Glomerular visceral epithelial cell (primary cell): ENCODE results near the gene ZSCAN10.
"Not testable (repeated sequence)": the region's sequence is repeated elsewhere in the genome, so short reads cannot be mapped to it uniquely, and the experiment has no call there.

Source experiments
- DNase-seq: peaks from one replicate; pipeline ENCODE4 v3.0.0-alpha.2; 2016; ENCODE audit errors: extremely low spot score

The ZSCAN10 gene

GRCh38 chr16:3085868-3086595 lies 13.1 kb downstream of the ZSCAN10 start:
- DNase-seq: no peak

DNA sequence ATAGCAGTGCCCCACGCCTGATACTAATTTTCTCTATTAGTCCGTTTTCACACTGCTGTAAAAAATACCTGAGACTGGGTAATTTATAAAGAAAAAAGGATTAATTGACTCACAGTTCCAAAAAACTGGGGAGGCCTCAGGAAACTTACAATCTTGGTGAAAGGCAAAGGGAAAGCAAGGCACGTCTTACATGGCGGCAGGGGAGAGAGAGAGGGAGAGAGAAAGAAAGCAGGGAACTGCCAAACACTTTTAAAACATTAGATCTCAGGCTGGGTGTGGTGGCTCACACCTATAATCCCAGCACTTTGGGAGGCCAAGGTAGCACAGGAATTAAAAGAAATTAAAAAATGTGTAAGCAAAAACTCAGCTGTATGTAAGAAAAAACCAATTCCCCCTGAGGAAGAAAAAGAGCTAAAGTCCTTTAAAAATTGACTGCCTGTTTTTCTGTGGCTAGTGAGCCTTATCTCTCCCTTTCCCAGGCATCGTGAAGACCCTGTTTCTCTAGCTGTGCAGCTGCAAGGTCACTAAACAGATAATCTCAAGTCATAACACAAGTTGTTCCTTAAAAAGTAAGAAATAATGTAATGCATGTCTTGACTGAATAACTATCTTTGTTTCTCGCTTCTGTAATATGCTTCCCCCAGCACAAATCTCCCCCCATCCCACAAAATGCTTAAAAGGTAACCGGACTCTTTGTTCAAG lies 14.0 kb downstream of the ZSCAN10 start:
- no peak for DNase-seq

GRCh38 chr16:3084491-3084890 lies 14.6 kb downstream of the ZSCAN10 start:
- no peak for DNase-seq

GRCh38 chr16:3083408-3083807 lies 15.7 kb downstream of the ZSCAN10 start:
- DNase-seq: not testable (repeated sequence)

DNA sequence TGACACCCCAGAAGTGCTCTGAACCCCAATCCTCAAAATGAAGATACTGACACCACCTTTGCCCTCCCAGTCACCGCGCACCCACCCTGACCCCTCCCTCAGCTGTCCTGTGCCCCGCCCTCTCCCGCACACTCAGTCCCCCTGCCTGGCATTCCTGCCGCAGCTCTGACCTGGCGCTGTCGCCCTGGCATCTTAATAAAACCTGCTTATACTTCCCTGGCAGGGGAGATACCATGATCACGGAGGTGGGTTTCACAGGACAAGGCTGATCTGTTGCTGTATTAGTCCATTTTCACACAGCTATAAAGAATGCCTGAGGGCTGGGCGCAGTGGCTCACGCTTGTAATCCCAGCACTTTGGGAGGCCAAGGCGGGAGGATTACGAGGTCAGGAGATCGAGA lies 17.1 kb downstream of the ZSCAN10 start:
- not testable (repeated sequence) for DNase-seq

DNA sequence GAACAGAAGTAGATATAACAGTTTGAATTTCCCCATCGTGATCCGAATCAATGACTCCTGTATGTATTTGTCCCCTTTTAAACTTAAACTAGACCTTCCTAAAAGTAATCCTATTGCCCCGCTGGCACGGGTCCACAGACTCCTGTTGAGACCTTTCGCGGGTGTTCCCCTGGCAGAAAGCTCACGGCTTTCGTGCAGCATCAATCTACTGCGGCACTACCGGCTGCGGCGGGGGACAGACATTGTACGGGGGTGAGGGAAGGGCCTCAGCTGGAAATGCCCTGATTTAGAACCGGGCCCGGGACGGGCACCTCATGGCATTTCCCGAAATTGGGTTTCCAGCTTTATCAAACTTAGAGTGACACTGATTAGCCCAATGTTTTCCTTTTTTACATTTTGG lies 19.1 kb downstream of the ZSCAN10 start:
- no peak for DNase-seq

- DNase-seq: no peak
Measured at GRCh38 chr16:3076577-3076976, 22.5 kb downstream of the ZSCAN10 start.

DNA sequence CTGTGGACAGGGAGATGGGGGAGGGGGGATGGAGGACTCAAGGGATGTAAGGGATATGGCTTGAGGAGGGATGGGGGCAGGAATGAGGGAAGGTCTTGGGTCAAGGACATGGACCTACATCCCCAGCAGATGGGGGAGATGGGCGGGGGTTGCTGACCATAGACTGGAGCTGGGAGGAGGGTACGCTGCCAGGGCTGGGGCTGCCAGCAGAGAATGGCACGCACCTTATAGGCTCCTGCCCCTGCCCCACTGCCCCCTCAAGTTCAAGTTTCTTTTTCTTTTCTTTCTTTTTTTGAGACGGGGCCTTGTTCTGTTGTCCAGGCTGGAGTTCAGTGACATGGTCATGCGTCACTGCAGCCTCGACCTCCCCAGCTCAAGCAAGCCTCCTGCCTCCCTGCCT lies 23.1 kb downstream of the ZSCAN10 start:
- DNase-seq: not testable (repeated sequence)

- DNase-seq: no peak
Measured at GRCh38 chr16:3075523-3075915, 23.6 kb downstream of the ZSCAN10 start.

DNA sequence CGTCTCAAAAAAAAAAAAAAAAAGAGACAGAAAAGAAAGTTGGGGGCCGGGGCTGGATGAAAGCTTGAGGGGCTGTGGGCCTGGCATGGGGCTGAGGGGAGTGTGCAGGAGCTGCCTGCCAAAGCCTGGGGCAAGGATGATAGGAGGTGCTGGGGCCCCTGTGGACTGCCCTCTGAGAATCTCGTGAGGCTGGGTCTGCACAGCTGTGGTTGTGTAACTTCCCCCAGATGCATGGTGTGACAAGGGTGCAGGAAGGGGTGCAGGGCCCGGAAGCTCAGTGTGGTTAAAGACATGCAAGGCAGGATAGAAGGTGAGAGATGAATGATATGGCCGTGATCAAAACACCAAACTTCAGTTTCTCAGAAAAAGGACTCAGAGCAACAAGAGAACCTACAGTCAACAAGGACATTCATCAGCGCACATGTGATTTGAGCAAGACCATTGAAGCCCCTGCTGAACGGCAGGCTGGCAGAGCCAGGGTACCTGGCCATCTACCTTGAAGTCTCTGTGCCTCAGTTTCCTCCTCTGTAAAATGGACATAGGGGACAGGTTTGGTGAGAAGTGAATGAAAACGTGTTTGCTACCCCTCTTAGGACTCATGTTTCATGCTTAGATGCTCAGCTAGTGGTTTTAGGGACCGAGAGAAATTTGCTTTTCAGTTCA lies 24.1 kb downstream of the ZSCAN10 start:
- no peak for DNase-seq

DNA sequence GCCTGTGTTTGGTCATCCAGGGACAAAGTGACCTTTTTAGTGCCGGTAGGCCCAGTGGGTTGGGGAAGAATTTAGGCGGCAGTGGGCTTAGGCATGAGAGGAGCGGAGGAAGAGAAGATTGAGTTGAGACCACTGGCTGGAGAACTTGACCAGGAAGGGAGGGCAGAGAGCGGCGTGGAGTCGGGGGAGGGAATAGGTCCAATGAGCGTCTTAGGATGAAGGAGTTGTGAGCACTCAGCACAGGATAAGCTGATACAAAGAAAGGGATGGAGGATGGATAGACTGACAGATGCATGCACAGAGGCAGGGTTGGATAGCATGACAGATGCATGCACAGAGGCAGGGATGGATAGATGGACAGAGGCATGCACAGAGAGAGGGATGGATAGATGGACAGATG lies 25.6 kb downstream of the ZSCAN10 start:
- no peak for DNase-seq

GRCh38 chr16:3072576-3073263 lies 26.4 kb downstream of the ZSCAN10 start:
- not testable (repeated sequence) for DNase-seq

GRCh38 chr16:3072148-3072547 lies 26.9 kb downstream of the ZSCAN10 start:
- not testable (repeated sequence) for DNase-seq

DNA sequence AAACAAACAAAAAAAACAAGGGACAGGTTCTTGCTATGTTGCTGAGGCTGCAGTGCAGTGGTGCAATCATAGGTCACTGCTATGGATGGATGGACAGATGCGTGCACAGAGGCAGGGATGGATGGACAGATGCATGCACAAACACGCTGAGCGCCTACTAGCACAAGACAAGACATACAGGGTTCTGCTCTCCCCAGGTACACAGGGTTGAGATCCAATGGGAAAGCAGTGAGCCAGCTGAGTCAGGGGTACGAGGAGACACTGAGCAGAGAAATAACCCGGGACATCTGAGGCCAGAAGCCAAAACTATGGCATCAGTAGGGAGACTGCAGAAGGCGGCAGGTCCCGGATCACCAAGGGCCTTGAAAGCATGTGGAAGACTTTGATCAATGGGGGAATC lies 27.4 kb downstream of the ZSCAN10 start:
- no peak for DNase-seq

DNA sequence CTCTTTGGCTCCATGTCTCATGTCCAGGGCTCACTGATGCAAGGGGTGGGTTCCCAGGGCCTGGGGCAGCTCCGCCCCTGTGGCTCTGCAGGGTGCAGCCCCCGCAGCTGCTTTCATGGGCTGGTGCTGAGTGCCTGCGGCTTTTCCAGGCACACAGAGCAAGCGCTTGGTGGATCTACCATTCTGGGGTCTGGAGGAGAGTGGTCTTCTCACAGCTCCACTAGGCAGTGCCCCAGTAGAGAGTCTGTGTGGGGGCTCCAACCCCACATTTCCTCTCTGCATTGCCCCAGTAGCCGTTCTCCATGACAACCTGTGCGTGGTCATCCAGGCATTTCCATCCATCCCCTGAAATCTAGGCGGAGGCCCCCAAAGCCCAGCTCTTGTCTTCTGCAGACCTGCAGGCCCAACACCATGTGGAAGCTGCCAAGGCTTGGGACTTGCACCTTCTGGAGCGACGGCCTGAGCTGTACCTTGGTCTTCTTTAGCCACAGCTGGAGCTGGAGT lies 28.4 kb downstream of the ZSCAN10 start:
- DNase-seq: no peak

DNA sequence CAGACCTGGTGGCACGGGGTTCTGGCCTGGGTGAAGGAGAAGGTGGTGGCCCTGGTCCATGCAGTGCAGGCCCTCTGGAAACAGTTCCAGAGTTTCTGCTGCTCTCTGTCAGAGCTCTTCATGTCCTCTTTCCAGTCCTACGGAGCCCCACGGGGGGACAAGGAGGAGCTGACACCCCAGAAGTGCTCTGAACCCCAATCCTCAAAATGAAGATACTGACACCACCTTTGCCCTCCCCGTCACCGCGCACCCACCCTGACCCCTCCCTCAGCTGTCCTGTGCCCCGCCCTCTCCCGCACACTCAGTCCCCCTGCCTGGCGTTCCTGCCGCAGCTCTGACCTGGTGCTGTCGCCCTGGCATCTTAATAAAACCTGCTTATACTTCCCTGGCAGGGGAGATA lies 29.9 kb downstream of the ZSCAN10 start:
- DNase-seq: not testable (repeated sequence)

GRCh38 chr16:3068487-3068886 lies 30.6 kb downstream of the ZSCAN10 start:
- DNase-seq: no peak

DNA sequence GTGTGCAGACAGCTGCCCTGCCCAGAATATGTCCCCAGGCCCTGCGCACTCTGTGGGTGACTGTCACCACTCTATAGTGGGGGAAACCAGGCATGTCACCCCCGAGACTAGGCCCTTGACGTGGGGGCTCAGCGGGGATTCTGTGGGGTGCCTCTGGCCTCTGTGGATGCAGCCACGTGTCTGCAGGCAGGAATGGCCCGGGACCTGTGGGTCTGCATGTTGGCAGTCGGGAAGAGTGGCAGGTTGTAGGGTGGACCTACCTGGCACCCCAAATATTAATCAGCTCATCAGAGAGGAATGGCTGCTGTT lies 32.7 kb downstream of the ZSCAN10 start:
- DNase-seq: no peak

GRCh38 chr16:3065742-3066439 lies 33.2 kb downstream of the ZSCAN10 start:
- no peak for DNase-seq

GRCh38 chr16:3065069-3065741 lies 33.9 kb downstream of the ZSCAN10 start, which contains the start of gene IL32:
Gene IL32 (plus strand): TSS chr16:3065640. CDS start chr16:3065812, 172 bp downstream.
- DNase-seq: peak; percentile 89
